Measurements from ENCODE around the gene LEPROT. TPM values are rescaled to one million over a fixed set of nuclear protein-coding genes. Genes with fewer than 3 reads are reported as not detected.

LEPROT gene
- total RNA-seq, 1 donor from 2014 or later = 56.0 TPM

DNA sequence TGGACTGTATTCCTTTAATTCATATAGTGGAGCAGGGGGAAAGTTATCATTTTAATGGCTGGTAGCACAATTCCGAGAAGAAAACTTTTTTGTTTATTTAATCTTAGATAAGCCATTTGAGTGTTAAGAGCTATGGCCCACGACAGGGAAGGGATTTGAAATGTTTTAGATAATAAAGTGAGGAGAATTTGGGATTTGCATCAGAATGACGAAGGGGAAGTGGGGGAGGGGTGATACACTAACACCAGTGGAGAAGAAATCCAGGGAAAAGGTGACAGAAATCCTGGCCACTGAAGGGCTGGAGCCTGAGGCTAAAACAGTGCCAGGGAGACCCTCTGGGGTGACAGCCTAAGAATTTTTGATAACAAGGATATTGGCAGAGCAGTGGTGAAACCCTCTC is 21.0 kb downstream of the LEPROT start:
- H3K9me3 Mint-ChIP-seq (ENCODE audit: unreplicated experiment) = peaks cover 4% of the 10 kb centered on the region
- TF ChIP-seq, protein P1, sequence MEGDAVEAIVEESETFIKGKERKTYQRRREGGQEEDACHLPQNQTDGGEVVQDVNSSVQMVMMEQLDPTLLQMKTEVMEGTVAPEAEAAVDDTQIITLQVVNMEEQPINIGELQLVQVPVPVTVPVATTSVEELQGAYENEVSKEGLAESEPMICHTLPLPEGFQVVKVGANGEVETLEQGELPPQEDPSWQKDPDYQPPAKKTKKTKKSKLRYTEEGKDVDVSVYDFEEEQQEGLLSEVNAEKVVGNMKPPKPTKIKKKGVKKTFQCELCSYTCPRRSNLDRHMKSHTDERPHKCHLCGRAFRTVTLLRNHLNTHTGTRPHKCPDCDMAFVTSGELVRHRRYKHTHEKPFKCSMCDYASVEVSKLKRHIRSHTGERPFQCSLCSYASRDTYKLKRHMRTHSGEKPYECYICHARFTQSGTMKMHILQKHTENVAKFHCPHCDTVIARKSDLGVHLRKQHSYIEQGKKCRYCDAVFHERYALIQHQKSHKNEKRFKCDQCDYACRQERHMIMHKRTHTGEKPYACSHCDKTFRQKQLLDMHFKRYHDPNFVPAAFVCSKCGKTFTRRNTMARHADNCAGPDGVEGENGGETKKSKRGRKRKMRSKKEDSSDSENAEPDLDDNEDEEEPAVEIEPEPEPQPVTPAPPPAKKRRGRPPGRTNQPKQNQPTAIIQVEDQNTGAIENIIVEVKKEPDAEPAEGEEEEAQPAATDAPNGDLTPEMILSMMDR (IDR thresholded peaks at IDR 0.05; ENCODE audit: partially characterized antibody, unreplicated experiment) = no peak
- no peaks in the 10 kb centered on the region for H3K27me3 Mint-ChIP-seq (ENCODE audit: unreplicated experiment)
- no peak for DNase-seq
- peaks cover 16% of the 10 kb centered on the region for H3K4me1 Mint-ChIP-seq (ENCODE audit: low read depth, unreplicated experiment)
- no peak overlapping the region for H3K4me3 Mint-ChIP-seq (ENCODE audit: unreplicated experiment)
- H3K27ac Mint-ChIP-seq (ENCODE audit: unreplicated experiment) = no peak overlapping the region
- no peaks in the 10 kb centered on the region for H3K36me3 Mint-ChIP-seq (ENCODE audit: unreplicated experiment)

DNA sequence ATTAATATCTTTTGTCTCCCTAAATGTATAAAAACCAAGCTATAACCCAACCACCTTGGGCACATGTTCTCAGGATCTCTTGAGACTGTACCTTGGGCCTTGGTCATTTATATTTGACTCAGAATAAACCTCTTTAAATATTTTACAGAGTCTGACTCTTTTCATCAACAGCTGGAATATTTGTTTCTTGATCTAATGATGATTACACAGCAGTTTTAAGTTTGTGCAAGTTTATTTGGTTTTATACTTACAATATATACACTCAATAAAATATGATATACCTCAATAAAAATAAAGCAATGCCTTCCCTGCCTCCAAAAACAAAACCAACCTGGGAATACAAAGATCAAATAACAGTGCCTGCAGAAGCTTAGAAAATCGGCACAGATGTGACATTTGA is 22.0 kb downstream of the LEPROT start:
- Mint-ChIP-seq H3K4me1 (ENCODE audit: low read depth, unreplicated experiment) (peaks cover 16% of the 10 kb centered on the region), H3K4me3 (ENCODE audit: unreplicated experiment) (no peak overlapping the region), H3K27ac (ENCODE audit: unreplicated experiment) (no peak overlapping the region), H3K27me3 (ENCODE audit: unreplicated experiment) (no peaks in the 10 kb centered on the region), H3K9me3 (ENCODE audit: unreplicated experiment) (peaks cover 4% of the 10 kb centered on the region), H3K36me3 (ENCODE audit: unreplicated experiment) (no peaks in the 10 kb centered on the region)
- TF ChIP-seq, protein P1 (IDR thresholded peaks at IDR 0.05; ENCODE audit: partially characterized antibody, unreplicated experiment) = no peak
- DNase-seq = no peak

DNA sequence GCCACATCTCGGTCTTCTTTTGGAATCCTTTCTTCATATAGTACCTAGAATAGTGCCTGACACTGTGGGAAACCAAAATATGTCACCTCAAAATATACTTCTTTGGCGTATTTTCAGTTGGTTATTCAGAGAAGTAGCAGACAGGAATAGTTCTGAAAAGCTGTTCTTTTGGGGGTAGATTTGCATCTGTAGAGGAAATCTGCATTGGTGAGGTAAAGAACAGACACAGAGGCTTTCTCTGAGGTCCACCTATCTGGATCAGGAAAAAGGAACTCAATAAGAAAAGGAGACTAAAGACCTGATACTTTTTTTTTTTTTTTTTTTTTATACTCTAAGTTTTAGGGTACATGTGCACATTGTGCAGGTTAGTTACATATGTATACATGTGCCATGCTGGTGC is 23.2 kb downstream of the LEPROT start:
- DNase-seq = no peak
- TF ChIP-seq, protein P1 (IDR thresholded peaks at IDR 0.05; ENCODE audit: partially characterized antibody, unreplicated experiment) = no peak
- peaks cover 16% of the 10 kb centered on the region for H3K4me1 Mint-ChIP-seq (ENCODE audit: low read depth, unreplicated experiment)
- peaks cover under 1% of the 10 kb centered on the region for H3K9me3 Mint-ChIP-seq (ENCODE audit: unreplicated experiment)
- no peaks in the 10 kb centered on the region for H3K36me3 Mint-ChIP-seq (ENCODE audit: unreplicated experiment)
- H3K27ac Mint-ChIP-seq (ENCODE audit: unreplicated experiment) = no peak overlapping the region
- H3K27me3 Mint-ChIP-seq (ENCODE audit: unreplicated experiment) = no peaks in the 10 kb centered on the region
- no peak overlapping the region for H3K4me3 Mint-ChIP-seq (ENCODE audit: unreplicated experiment)

DNA sequence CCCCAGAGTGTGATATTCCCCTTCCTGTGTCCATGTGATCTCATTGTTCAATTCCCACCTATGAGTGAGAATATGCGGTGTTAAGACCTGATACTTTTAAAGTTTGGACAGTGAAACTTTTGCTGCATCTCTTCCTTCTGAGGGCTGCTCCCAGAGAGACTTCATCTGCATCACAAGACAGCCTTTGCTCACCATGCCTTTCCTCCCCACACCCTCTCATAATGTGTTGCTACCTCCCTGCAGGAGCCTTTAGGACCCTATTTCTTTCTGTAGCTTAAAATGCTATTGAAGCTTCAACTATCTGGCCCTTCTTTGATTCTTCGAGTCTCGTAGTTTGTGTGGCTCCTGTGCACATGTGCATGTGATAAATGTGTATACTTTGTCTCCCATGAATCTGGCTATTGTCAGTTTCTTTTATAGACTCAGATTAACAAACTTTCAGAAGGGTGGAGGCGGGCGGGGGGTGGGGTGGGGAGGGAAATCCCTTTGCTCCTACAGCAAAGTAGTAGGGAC is 23.7 kb downstream of the LEPROT start:
- Mint-ChIP-seq H3K27ac (ENCODE audit: unreplicated experiment) (no peak overlapping the region), H3K27me3 (ENCODE audit: unreplicated experiment) (no peaks in the 10 kb centered on the region), H3K4me3 (ENCODE audit: unreplicated experiment) (no peak overlapping the region), H3K36me3 (ENCODE audit: unreplicated experiment) (no peaks in the 10 kb centered on the region), H3K4me1 (ENCODE audit: low read depth, unreplicated experiment) (peaks cover 16% of the 10 kb centered on the region), H3K9me3 (ENCODE audit: unreplicated experiment) (no peaks in the 10 kb centered on the region)
- TF ChIP-seq, protein P1 (IDR thresholded peaks at IDR 0.05; ENCODE audit: partially characterized antibody, unreplicated experiment) = no peak
- DNase-seq = no peak

DNA sequence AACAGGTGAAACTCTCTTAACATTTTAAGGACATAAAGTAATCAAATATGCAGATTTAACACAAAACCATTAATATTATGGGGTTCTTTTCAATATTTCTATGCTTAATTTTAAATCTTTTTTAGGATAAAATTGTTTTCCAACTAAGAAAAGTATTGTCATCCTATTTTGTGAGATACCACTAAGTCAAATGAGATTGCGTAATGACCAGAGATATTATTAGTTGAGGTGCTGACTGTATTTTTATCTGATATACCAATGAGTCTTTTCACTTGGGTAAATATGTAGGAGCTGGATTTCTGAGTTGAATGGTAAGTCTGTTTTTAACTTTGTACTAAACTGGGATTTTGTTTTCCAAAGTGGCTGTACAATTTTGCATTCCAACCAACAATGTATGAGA is 25.4 kb downstream of the LEPROT start:
- Mint-ChIP-seq H3K9me3 (ENCODE audit: unreplicated experiment) (no peaks in the 10 kb centered on the region), H3K4me3 (ENCODE audit: unreplicated experiment) (no peak overlapping the region), H3K4me1 (ENCODE audit: low read depth, unreplicated experiment) (peaks cover 9% of the 10 kb centered on the region), H3K27ac (ENCODE audit: unreplicated experiment) (no peak overlapping the region), H3K36me3 (ENCODE audit: unreplicated experiment) (no peaks in the 10 kb centered on the region), H3K27me3 (ENCODE audit: unreplicated experiment) (no peaks in the 10 kb centered on the region)
- DNase-seq = no peak
- TF ChIP-seq, protein P1 (IDR thresholded peaks at IDR 0.05; ENCODE audit: partially characterized antibody, unreplicated experiment) = no peak

Data from glutamatergic neuron (in vitro differentiated cells).